H4 (cell line): ENCODE results near the gene TUB. TPM values are rescaled to one million over a fixed set of nuclear protein-coding genes. Genes with fewer than 3 reads are reported as not detected.

ENCODE experiments used
- DNase-seq: peaks from one replicate; pipeline ENCODE4 v3.0.0-alpha.2; 2015; ENCODE audit warnings: low spot score
- total RNA-seq: library from RNA; depleted of rRNA; stranded (reverse); fragments of >200 nt; shearing (Covaris generic); gene quantifications from 2 replicates; pipeline ENCODE4 v1.2.3, GENCODE V29; 2014

TUB gene
- total RNA-seq, 1 experiment from 2014 or later, result 7.8 TPM

DNA sequence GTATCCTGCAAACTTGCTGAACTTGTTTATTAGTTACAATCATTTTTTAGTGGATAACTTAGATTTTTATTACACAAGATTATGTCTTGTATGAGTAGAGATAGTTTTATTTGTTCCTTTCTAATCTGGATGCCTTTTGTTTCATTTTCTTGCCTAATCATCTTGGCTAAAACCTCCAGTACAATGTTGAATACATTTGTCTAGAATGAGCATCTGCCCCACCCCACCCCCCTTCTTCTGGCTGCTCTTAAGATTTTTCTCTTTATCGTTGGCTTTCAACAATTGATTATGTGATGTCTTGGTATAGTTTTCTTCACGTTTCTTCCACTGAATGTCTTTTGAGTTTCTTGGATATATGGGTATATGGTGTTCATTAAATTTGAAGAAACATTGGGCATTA is 37.3 kb upstream of the TUB start:
- DNase-seq, result no peak

DNA sequence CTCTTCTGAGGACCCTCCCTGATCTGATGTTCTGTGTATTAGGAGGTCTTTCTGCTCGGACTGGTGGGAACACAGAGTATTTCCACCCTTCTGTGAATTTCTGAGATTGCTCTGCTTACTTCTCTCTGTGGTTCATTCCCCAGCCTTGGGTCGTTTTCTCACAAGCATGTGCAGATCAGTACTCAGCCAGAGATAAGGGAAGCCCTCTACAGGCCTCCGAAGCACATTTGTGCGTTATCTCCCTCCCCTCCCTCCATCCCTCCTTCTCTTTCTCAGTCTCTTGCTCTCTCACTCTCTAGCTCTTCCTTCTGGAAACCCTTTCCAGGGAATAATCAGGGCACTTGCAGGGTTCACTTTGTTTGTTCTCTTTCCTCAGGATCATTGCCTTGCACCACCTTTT is 35.2 kb upstream of the TUB start:
- DNase-seq, result no peak

- no peak for DNase-seq
Measured at GRCh38 chr11:8047382-8047781, 33.6 kb upstream of the TUB start.

DNA sequence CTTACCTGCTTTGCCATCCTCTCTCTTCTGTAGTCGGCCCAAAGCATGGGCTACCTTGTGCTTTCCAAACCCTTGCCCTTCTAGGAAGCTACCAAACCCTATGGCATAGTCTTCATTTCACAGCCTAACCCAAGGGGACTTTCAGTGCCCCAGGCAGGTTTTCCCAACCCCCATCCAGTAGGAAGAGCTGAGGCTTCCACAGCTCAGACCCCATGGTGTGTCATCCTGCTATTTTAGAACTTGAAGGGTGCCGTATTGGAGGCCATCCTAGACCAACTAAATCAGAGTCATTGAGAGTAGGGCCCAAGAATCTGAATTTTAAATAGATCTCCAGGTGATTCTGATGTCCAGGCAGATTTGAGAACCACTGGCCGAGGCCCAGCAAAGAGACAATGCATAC is 31.9 kb upstream of the TUB start:
- DNase-seq, result no peak

- no peak for DNase-seq
Measured at GRCh38 chr11:8055091-8055835, 25.7 kb upstream of the TUB start.

DNA sequence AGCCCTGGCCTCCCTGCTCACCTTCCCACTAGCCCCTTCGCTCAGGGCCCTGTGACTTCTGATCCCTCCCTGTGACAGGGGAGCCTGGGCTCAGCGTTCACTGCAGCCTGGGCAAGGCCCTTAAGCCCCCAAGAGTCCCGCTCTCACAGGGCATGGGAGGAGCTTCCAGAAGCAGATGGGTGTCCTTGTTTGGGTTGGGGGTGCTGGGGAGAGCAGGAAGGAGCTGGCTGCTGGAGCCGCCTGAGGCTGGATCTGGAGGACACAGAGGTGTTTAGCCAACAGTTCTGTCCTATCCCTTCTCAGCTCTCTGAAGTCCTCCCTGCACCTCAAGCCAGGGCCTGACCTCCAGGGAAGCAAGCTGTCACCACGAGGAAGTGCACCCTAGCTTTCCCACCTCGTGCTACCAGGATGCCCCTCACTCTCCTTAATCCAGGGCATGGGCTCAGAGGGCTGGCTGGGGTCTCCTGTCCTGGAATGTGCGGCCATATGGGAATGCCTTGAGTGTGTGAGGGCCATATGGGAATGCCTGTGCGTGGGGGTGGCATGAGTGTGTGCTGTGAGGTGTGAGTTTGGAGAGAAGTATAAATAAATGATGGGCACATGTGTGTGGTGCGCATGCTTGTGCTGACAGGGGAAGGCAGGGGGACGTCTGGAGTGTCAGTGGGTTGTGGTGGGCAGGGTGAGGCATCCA is 25.0 kb upstream of the TUB start:
- DNase-seq, result no peak

DNA sequence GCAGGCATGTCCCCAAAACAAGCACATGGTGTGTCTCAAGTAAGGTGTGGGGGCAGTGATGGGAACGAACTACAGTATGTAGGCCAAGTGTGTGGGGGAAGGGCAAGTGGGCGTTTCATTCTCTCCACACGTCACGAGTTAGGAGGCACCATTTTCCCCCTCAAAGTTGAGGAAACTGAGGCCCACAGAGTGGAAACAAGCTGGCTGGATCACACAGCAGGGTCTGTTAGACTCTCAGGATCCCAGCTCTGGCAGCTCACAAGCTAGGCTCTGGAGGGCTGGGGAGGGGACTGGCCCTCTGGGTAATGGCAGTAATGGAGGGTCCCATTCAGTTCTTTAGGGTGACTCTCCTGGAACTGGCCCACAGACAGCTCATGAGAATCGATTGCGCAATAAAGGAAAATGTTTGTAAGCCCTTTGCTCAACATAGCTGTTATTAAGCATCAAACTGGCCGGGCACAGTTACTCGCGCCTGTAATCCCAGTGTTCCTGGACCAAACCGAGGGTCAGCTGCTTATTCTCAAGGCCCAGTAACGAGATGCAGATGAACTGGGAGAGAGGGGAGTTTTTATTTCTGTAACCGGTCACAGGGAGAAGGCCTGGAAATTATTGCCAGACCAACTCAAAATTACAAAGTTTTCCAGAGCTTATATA is 24.1 kb upstream of the TUB start:
- no peak for DNase-seq

DNA sequence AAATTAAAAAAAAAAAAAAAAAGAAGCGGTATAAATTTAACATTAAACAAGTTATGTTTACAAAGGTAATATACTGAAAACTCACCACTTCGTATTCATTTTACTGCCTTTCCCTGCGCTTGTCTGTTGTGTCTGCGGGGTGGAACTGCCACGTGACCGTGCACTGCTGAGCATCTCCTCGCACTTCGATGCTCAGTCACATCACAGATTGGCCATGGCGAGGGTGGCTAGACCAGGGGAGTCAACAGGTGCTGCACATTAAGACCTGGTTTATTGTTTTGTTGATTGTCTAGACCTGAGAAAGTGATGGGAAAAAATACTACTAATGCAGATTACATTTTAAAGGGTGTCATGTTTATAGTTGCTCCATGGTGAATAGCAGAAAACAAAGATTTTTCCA is 22.8 kb upstream of the TUB start:
- DNase-seq, result no peak

DNA sequence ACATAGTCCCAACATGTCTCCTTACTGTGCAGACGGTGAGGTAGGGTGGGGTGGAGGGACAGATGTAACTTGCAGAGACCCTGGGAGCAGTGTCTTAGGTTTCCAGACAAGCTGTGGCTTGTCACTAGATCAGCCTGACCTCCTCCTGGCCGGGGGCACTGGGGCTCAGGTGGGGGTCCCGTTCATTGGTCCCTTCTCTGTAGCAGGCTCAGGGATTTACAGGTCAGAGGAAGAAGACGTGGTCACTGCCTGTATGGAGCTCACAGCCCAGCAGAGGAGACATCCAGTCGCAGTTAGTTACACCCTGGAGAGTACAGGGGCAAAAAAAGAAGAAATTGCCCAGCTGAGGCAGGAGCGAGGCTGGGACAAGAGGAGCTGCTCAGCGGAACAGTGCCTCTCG is 22.0 kb upstream of the TUB start:
- no peak for DNase-seq

DNA sequence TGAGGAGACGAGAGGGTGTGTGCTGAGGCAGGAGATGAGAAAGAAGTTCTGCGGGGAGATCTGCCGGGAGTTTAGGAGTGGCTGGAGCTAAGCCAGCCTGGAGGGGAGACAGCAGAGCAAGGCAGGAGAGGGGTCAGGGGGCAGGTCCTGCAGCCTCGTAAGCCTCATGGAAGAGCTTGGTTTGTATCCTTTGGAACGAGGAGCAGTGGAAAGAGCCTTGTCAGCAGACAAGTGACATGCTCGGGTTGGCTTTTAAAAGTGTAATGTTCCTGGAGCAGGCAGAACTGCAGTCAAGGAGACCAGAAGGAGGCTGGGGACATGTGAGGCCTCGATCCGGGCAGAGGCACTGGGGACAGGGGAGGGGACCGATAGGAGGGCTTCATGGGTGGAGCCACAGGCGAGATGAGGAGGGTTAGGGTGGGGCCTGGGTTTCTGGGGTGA is 21.4 kb upstream of the TUB start:
- DNase-seq, result no peak

- no peak for DNase-seq
Measured at GRCh38 chr11:8060146-8060719, 20.8 kb upstream of the TUB start.

DNA sequence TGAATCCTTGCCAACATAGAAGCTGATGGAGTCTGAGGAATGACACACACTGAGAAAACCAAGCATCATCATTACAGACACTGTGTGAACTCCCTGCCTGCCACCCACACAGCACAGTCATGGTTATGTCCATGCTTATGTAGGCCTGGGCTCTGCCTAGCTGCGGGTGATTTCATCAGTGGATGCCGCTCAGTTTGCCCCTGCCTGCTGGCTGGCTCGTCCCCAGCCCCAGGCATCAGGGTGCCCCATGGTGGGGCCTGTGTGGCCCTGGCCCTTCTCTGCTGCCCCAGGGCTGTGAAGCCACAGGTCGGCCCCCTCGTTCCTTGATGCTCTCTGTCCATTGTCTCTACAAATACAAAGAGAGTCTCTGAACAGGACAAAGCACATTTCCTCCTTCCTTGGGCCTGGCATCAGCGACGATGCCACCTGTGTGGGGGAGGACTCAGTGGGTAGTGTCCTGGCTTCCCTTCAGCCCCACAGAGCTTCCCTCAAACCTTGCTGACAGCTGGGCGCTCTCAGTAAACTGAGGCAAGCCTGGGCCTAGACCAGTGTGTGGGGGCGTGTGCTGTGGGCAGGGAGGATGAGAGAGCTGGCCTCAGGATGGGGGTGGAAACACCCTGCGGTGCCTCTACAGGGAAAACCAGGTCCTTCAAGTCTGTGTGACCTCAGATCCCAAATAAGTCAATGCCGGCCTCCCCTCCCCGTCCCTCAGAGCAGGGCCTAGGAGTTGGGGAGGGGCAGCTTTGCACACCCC is 20.0 kb upstream of the TUB start:
- DNase-seq, result no peak

DNA sequence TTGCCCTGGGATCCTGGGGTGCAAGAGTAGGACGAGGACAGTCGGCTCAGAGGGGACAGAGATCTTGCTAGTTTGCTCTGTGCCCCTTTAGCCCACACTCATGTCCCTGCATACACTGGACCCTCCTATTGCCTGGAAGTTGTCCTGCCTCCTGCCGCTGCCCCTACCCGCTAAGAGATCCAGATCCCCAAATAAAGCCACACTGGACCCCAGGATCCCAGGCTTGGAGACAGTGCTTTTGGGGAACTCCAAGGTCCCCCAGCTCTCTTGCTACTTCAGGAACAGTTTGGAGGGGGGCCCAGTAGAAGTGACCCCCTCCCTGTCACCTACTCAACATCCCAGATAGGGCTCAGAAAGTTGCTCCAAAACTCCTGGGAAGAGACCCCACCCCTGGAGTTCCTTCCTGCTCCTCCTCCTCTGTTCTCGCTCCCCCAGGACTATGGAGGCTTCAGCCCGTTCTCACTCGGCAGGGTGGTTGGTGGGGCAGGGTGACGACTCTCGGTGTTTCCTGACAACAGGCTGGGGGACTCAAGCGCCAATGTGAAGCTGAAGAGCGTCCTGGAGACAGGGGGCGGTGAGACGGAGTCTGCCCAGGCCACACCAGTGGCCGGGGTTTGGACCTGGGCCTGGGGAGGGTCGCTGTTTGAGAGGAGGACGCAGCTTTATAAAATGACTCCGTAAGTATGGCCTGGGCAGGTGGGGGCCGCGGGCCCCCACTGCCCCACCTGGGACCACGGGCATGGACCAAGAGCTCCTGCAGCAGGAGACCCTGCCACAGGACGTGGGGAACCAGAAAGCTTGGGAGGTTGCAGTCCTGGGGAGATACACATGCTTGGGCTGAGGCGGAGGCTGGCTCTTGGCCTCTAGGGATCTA is 19.2 kb upstream of the TUB start:
- DNase-seq, result no peak

DNA sequence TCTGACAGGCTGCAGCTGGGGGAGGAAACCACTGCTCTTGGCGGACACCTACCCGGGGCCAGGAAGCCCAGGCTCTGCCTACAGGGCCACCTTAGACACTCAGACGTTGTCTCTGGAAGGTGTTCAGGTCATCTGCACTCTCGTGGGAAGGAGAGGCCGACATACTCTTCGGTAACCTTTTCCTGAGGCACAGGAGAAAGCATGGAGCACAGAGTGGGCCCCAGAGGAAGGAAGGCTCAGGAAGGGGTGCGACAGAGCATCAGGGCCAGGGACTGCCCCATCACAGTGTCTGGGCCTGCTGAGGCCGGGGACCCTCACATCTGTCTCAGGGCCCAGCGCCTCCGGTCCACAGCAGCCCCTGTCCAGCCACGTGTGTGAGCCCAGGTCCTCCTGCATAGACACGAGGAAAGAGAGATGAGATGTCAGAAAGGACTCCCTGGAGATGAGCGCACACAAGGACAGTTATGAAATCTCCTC is 18.2 kb upstream of the TUB start:
- DNase-seq, result no peak

DNA sequence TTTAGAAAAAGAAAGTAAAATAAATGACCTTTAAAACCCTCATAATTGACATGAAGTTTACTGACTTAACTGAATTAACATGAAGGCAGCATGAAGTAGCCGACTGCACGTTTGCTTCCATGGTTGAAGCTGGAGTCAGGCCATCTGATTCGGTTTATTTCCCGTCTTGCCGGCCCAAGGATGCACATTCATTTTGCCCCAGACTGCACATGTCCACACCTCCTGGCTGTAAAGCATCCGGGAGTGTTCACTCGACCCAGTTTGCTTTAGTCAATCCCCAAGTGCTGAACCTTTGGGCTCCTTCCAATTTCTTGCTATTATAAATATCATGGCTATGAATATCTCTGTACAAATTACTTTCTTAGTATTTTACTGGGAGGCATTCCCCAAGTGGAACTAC is 17.7 kb upstream of the TUB start:
- no peak for DNase-seq

- DNase-seq, result no peak
Measured at GRCh38 chr11:8065031-8065430, 16.0 kb upstream of the TUB start.

GRCh38 chr11:8066036-8066910 is 14.7 kb upstream of the TUB start:
- DNase-seq, result no peak

DNA sequence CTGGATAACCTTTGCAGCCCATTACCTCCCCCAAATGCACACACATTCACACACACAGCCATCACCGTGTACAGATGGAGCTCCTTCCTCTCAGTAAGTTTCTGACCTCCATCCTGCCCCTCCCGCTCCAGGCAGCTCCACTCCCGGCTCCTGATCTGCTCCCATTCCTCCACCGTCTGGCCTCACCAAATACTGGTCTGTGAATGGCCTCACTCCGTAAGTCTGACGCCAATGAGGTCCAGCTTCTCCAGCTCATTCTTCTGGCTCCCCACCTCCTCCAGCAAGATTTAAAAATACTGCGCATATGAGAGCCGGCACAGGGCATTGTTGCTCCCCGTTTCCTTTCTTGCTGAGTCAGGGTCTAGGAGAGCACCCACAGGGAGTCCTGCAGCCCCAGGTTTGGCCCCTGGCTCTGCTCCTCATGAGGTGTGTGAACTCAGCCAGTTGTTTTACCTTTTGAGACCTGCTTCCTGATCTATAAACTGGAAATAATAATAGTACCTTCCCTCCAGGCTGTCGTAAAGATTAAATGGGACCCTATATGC is 14.0 kb upstream of the TUB start:
- no peak for DNase-seq

DNA sequence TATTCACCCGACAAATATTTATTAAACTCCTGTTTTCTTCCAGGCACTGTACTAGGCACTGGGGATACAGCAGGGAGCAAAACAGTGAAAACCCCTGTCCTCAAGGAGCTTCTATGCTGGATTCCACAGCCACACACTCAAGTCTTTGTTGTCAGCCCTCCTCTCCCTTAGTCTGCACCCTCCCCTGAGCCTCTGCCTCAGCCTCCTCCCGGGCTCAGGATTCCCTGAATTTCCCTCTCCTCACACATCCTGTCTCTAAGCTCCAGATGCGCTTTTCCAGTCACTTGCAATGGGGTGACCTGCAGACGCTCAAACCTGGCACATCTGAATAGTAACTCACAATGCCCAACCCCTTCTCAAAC is 13.5 kb upstream of the TUB start:
- no peak for DNase-seq
